Trophoblast cell (in vitro differentiated cells and primary cell): ENCODE results near the gene CRISPLD2.
"Not testable (repeated sequence)": the region's sequence is repeated elsewhere in the genome, so short reads cannot be mapped to it uniquely, and the experiment has no call there.

ENCODE experiments used
- DNase-seq, 2 donors: peaks; one replicate each; pipeline ENCODE4 v3.0.0-alpha.2; 2016
- H2AFZ ChIP-seq: 2 replicates; pipeline ENCODE4 v1.6.1; 2013; ENCODE audit warnings: low read length, moderate library complexity, mild to moderate bottlenecking; ENCODE audit not compliant: insufficient read depth, poor library complexity
- H2AK5ac ChIP-seq: 2 replicates; pipeline ENCODE4 v1.6.1; 2013; ENCODE audit warnings: mild to moderate bottlenecking, low read length
- H2BK120ac ChIP-seq: 2 replicates; pipeline ENCODE4 v1.6.1; 2013; ENCODE audit warnings: low read length, mild to moderate bottlenecking, moderate library complexity; ENCODE audit not compliant: insufficient read depth, poor library complexity
- H2BK12ac ChIP-seq: 2 replicates; pipeline ENCODE4 v1.6.1; 2013; ENCODE audit warnings: mild to moderate bottlenecking, low read length, moderate library complexity
- H2BK5ac ChIP-seq: 2 replicates; pipeline ENCODE4 v1.6.1; 2013; ENCODE audit warnings: low read length, low read depth, moderate library complexity, mild to moderate bottlenecking; ENCODE audit not compliant: poor library complexity
- H3K14ac ChIP-seq: 2 replicates; pipeline ENCODE4 v1.6.1; 2013; ENCODE audit warnings: mild to moderate bottlenecking, low read length
- H3K18ac ChIP-seq: 2 replicates; pipeline ENCODE4 v1.6.1; 2013; ENCODE audit warnings: mild to moderate bottlenecking, low read length
- H3K23ac ChIP-seq: 2 replicates; pipeline ENCODE4 v1.6.1; 2013; ENCODE audit warnings: low read length
- H3K27ac ChIP-seq: 2 replicates; pipeline ENCODE4 v1.5.1; 2013; ENCODE audit warnings: low read depth, mild to moderate bottlenecking, inconsistent platforms, low read length, moderate library complexity
- H3K27me3 ChIP-seq: 2 replicates; pipeline ENCODE4 v1.6.1; 2013; ENCODE audit warnings: inconsistent platforms, mild to moderate bottlenecking, low read length, moderate library complexity; ENCODE audit not compliant: insufficient read depth
- H3K36me3 ChIP-seq, 2 experiments: 1 replicate in 1 of 2; 2 replicates in 1 of 2; pipeline ENCODE4 v1.6.1; 2013; ENCODE audit warnings: low read length in 2 of 2, mild to moderate bottlenecking in 2 of 2, moderate library complexity in 1 of 2; ENCODE audit not compliant: insufficient read depth in 2 of 2, control insufficient read depth in 1 of 2
- H3K4ac ChIP-seq: 2 replicates; pipeline ENCODE4 v1.6.1; 2013; ENCODE audit warnings: low read depth, mild to moderate bottlenecking, low read length, moderate library complexity
- H3K4me1 ChIP-seq, 2 experiments: 1 replicate in 1 of 2; 2 replicates in 1 of 2; pipeline ENCODE4 v1.6.1; 2013; ENCODE audit warnings: low read length in 2 of 2, mild to moderate bottlenecking in 2 of 2, moderate library complexity in 1 of 2; ENCODE audit not compliant: insufficient read depth in 2 of 2, control insufficient read depth in 1 of 2
- H3K4me2 ChIP-seq: 2 replicates; pipeline ENCODE4 v1.6.1; 2013; ENCODE audit warnings: inconsistent platforms, mild to moderate bottlenecking, low read length, moderate library complexity
- H3K4me3 ChIP-seq: 2 replicates; pipeline ENCODE4 v1.5.1; 2013; ENCODE audit warnings: mild to moderate bottlenecking, low read depth, low read length, inconsistent platforms
- H3K79me1 ChIP-seq: one replicate; pipeline ENCODE4 v1.6.1; 2013; ENCODE audit warnings: low read length
- H3K79me2 ChIP-seq: 2 replicates; pipeline ENCODE4 v1.6.1; 2013; ENCODE audit warnings: low read length, mild to moderate bottlenecking; ENCODE audit not compliant: control insufficient read depth, insufficient read depth, poor library complexity
- H3K9ac ChIP-seq: 2 replicates; pipeline ENCODE4 v1.6.1; 2013; ENCODE audit warnings: mild to moderate bottlenecking, low read length
- H3K9me3 ChIP-seq: 2 replicates; pipeline ENCODE4 v1.6.1; 2013; ENCODE audit warnings: low read depth, mild to moderate bottlenecking, control low read depth, inconsistent platforms, low read length; ENCODE audit not compliant: insufficient read depth
- H4K12ac ChIP-seq: 2 replicates; pipeline ENCODE4 v1.6.1; 2013; ENCODE audit warnings: low read depth, mild to moderate bottlenecking, low read length, moderate library complexity
- H4K8ac ChIP-seq: 2 replicates; pipeline ENCODE4 v1.6.1; 2013; ENCODE audit warnings: low read depth, mild to moderate bottlenecking, low read length, moderate library complexity
- H4K91ac ChIP-seq: one replicate; pipeline ENCODE4 v1.6.1; 2013; ENCODE audit warnings: low read depth, mild to moderate bottlenecking, low read length, moderate library complexity
- WGBS: extraction: QIAGEN DNeasy Blood & Tissue Kit; methylation state at CpG from one replicate; pipeline ENCODE4 v1.1.7; 2013; ENCODE audit warnings: missing lambda C conversion rate; ENCODE audit not compliant: insufficient read length, insufficient coverage; ENCODE audit errors: extremely low coverage; 5-methylcytosine and 5-hydroxymethylcytosine counted together

Gene CRISPLD2

GRCh38 chr16:84828322-84828721 is 8.5 kb downstream of the CRISPLD2 start:
- H3K27ac ChIP-seq, result no peak overlapping the region

GRCh38 chr16:84829168-84829965 is 9.6 kb downstream of the CRISPLD2 start:
- peak overlapping the region; percentile 49 for H3K14ac ChIP-seq
- no peak overlapping the region for H3K4me3 ChIP-seq
- H2AK5ac ChIP-seq, result no peak overlapping the region
- H3K23ac ChIP-seq, result no peak overlapping the region
- peak in 1 of 2 donors; percentile 3 for DNase-seq
- peaks cover 7% of the 10 kb centered on the region for H3K79me2 ChIP-seq
- H4K8ac ChIP-seq, result no peak overlapping the region
- H2BK5ac ChIP-seq, result peak overlapping the region; percentile 6
- peaks cover 47 to 51% of the 10 kb centered on the region in 2 experiments for H3K4me1 ChIP-seq
- peak overlapping the region; percentile 29 for H2BK12ac ChIP-seq
- no CpG with 5 or more reads among the region's 15 CpGs for WGBS
- no peak overlapping the region for H4K12ac ChIP-seq
- no peaks in the 10 kb centered on the region for H3K27me3 ChIP-seq
- no peak overlapping the region for H2AFZ ChIP-seq
- H3K79me1 ChIP-seq, result peaks cover 42% of the 10 kb centered on the region
- peak overlapping the region; percentile 16 for H3K18ac ChIP-seq
- H3K36me3 ChIP-seq, result peaks cover 32 to 33% of the 10 kb centered on the region in 2 experiments
- no peak overlapping the region for H3K9ac ChIP-seq
- H3K4me2 ChIP-seq, result no peak overlapping the region
- H4K91ac ChIP-seq, result no peak overlapping the region
- no peak overlapping the region for H3K4ac ChIP-seq
- H2BK120ac ChIP-seq, result no peak overlapping the region
- H3K27ac ChIP-seq, result no peak overlapping the region
- no peaks in the 10 kb centered on the region for H3K9me3 ChIP-seq

More at GRCh38 chr16:84828322-84828721, 8.5 kb downstream of the CRISPLD2 start:
- Histone ChIP-seq H3K4me1 (peaks cover 41 to 45% of the 10 kb centered on the region in 2 experiments), H3K4me2 (no peak overlapping the region), H3K27me3 (no peaks in the 10 kb centered on the region), H2BK120ac (peak overlapping the region; percentile 36), H3K18ac (peak overlapping the region; percentile 85), H3K4me3 (no peak overlapping the region), H3K36me3 (peaks cover 36 to 38% of the 10 kb centered on the region in 2 experiments), H2AK5ac (peak overlapping the region; percentile 49), H3K79me2 (peaks cover 5% of the 10 kb centered on the region), H3K14ac (no peak overlapping the region), H4K12ac (no peak overlapping the region), H2BK5ac (no peak overlapping the region), H3K9ac (no peak overlapping the region), H4K8ac (no peak overlapping the region), H2AFZ (no peak overlapping the region), H2BK12ac (peak overlapping the region; percentile 81), H3K79me1 (peaks cover 36% of the 10 kb centered on the region), H3K23ac (no peak overlapping the region), H3K9me3 (no peaks in the 10 kb centered on the region), H3K4ac (no peak overlapping the region), H4K91ac (peak overlapping the region; percentile 33)
- DNase-seq, result peak in 1 of 2 donors; percentile 7
- WGBS, result no CpG with 5 or more reads among the region's 5 CpGs

- H3K79me1 ChIP-seq, result peaks cover 41% of the 10 kb centered on the region
- H3K27ac ChIP-seq, result no peak overlapping the region
- peak in 1 of 2 donors; percentile 2 for DNase-seq
- H2BK12ac ChIP-seq, result no peak overlapping the region
- H3K4me1 ChIP-seq, result peaks cover 57 to 58% of the 10 kb centered on the region in 2 experiments
- H3K23ac ChIP-seq, result no peak overlapping the region
- no peak overlapping the region for H3K4me3 ChIP-seq
- no peak overlapping the region for H3K4ac ChIP-seq
- H4K8ac ChIP-seq, result no peak overlapping the region
- H4K12ac ChIP-seq, result no peak overlapping the region
- no peak overlapping the region for H3K14ac ChIP-seq
- H2AK5ac ChIP-seq, result no peak overlapping the region
- H2AFZ ChIP-seq, result no peak overlapping the region
- peak overlapping the region; percentile 47 for H3K18ac ChIP-seq
- no peak overlapping the region for H2BK120ac ChIP-seq
- peaks cover 33% of the 10 kb centered on the region in 2 experiments for H3K36me3 ChIP-seq
- H3K9ac ChIP-seq, result no peak overlapping the region
- no peaks in the 10 kb centered on the region for H3K27me3 ChIP-seq
- peak overlapping the region; percentile 32 for H2BK5ac ChIP-seq
- H3K4me2 ChIP-seq, result no peak overlapping the region
- H4K91ac ChIP-seq, result no peak overlapping the region
- no CpG with 5 or more reads among the region's 13 CpGs for WGBS
- peaks cover 7% of the 10 kb centered on the region for H3K79me2 ChIP-seq
- no peaks in the 10 kb centered on the region for H3K9me3 ChIP-seq
Measured at GRCh38 chr16:84830765-84831384, 11.1 kb downstream of the CRISPLD2 start.

- no CpG with 5 or more reads among the region's 10 CpGs for WGBS
- not testable (repeated sequence) for H4K12ac ChIP-seq, H3K4me3 ChIP-seq
Measured at GRCh38 chr16:84831728-84832127, 11.9 kb downstream of the CRISPLD2 start.

More at GRCh38 chr16:84831728-84832127, 11.9 kb downstream of the CRISPLD2 start:
- not testable (repeated sequence) for H3K79me2 ChIP-seq, H3K9ac ChIP-seq, H2BK12ac ChIP-seq, H3K4ac ChIP-seq, H3K23ac ChIP-seq, H3K18ac ChIP-seq, H2BK5ac ChIP-seq, H3K9me3 ChIP-seq, H3K27me3 ChIP-seq, H3K27ac ChIP-seq, H3K14ac ChIP-seq, H2AK5ac ChIP-seq, H2BK120ac ChIP-seq, DNase-seq, H2AFZ ChIP-seq, H4K8ac ChIP-seq, H4K91ac ChIP-seq, H3K4me2 ChIP-seq
- peaks cover 52 to 58% of the 10 kb centered on the region in 2 experiments for H3K4me1 ChIP-seq
- H3K36me3 ChIP-seq, result peaks cover 37 to 41% of the 10 kb centered on the region in 2 experiments
- H3K79me1 ChIP-seq, result peaks cover 34% of the 10 kb centered on the region
